Mesothelial cell of epicardium (in vitro differentiated cells): ENCODE data around the gene FRMPD4. TPM values are rescaled to one million over a fixed set of nuclear protein-coding genes. Genes with fewer than 3 reads are reported as not detected.

Experiments used
- DNase-seq, 2 experiments: peaks; one replicate each; pipeline ENCODE4 v3.0.0; 2021; ENCODE audit warnings: low spot score in 2 of 2; ENCODE audit not compliant: unreplicated experiment in 2 of 2
- H3K27ac Mint-ChIP-seq: 2 replicates; pipeline ENCODE4 v1.8.0; 2021; ENCODE audit warnings: mixed read lengths
- H3K27me3 Mint-ChIP-seq: 2 replicates; pipeline ENCODE4 v1.8.0; 2021; ENCODE audit warnings: low read depth, mixed read lengths
- H3K36me3 Mint-ChIP-seq: 2 replicates; pipeline ENCODE4 v1.8.0; 2021; ENCODE audit warnings: mixed read lengths
- H3K4me1 Mint-ChIP-seq: 2 replicates; pipeline ENCODE4 v1.8.0; 2021; ENCODE audit warnings: mixed read lengths
- H3K4me3 Mint-ChIP-seq: 2 replicates; pipeline ENCODE4 v1.8.0; 2021; ENCODE audit warnings: mild to moderate bottlenecking, moderate library complexity, mixed read lengths
- H3K9me3 Mint-ChIP-seq: 2 replicates; pipeline ENCODE4 v1.8.0; 2021; ENCODE audit warnings: mixed read lengths
- total RNA-seq: library from RNA; stranded (reverse); gene quantifications from 3 replicates; pipeline ENCODE4 v1.2.1, GENCODE V29; 2021
- TF ChIP-seq, protein P1 (sequence below): fragments of 200-600 bp; sonication (generic); IDR thresholded peaks from one replicate; pipeline ENCODE4 v1.5.0; 2021; ENCODE audit warnings: antibody characterized with exemption; ENCODE audit not compliant: unreplicated experiment

The FRMPD4 gene
- total RNA-seq, 1 donor from 2014 or later = not detected

GRCh38 chrX:12352922-12353321 is 214.6 kb downstream of the FRMPD4 start:
- DNase-seq = no peak
- Mint-ChIP-seq H3K9me3 (peaks cover 17% of the 10 kb centered on the region), H3K4me1 (no peaks in the 10 kb centered on the region), H3K36me3 (no peaks in the 10 kb centered on the region), H3K27me3 (peaks cover 1% of the 10 kb centered on the region), H3K27ac (no peak overlapping the region), H3K4me3 (no peak overlapping the region)
- TF ChIP-seq, protein P1, sequence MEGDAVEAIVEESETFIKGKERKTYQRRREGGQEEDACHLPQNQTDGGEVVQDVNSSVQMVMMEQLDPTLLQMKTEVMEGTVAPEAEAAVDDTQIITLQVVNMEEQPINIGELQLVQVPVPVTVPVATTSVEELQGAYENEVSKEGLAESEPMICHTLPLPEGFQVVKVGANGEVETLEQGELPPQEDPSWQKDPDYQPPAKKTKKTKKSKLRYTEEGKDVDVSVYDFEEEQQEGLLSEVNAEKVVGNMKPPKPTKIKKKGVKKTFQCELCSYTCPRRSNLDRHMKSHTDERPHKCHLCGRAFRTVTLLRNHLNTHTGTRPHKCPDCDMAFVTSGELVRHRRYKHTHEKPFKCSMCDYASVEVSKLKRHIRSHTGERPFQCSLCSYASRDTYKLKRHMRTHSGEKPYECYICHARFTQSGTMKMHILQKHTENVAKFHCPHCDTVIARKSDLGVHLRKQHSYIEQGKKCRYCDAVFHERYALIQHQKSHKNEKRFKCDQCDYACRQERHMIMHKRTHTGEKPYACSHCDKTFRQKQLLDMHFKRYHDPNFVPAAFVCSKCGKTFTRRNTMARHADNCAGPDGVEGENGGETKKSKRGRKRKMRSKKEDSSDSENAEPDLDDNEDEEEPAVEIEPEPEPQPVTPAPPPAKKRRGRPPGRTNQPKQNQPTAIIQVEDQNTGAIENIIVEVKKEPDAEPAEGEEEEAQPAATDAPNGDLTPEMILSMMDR = no peak

DNA sequence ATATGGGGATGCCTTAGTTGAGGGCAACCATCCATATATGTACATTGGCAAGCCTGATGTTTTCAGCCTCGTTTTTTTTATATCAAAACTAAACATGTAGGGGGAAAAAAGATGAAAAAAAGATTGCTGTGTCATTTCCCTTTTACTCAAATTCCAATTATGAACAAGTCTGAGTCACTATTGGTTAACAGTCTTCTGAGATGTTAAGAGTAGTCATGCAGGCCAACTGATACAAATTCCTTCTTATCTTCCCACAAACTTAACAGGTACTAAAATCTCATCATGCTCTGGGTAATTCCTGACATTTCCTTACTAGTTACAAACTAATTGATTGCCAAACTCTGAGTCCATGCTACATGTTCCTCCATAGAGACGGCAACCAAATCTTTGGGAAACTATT is 222.1 kb downstream of the FRMPD4 start:
- Mint-ChIP-seq H3K27me3 (no peaks in the 10 kb centered on the region), H3K9me3 (peaks cover 31% of the 10 kb centered on the region), H3K4me1 (no peaks in the 10 kb centered on the region), H3K4me3 (no peak overlapping the region), H3K36me3 (no peaks in the 10 kb centered on the region), H3K27ac (no peak overlapping the region)
- no peak for DNase-seq
- TF ChIP-seq, protein P1 = no peak

DNA sequence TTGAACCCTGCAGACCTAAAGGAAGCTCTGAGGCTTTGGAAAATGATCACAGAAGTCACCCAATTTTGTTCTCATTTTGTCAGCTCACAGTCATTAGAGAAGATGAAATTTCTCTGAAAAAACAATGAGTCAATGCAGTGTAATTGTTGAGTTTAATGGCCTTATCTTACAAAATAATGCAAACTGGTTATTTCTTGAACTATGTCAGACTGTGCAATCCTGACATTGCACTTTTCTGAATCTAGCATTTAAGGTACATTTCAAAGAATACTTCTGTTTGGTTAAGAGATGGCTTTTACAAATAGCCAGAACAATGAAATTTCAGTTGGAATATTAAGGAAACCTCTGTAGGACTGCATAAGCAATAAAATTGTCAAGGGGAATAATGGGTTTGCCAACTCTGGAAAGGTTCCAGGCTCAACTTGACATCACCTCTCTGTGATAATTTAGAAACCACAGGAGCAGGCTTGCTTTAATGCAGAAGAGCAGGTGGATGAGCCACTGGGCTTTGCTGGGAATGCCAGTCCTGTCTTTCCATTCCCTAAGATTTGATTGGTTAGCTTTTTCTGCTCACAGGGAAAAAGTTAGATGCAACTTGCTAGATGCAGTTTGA is 222.8 kb downstream of the FRMPD4 start:
- Mint-ChIP-seq H3K9me3 (peaks cover 26% of the 10 kb centered on the region), H3K4me1 (no peaks in the 10 kb centered on the region), H3K36me3 (no peaks in the 10 kb centered on the region), H3K4me3 (no peak overlapping the region), H3K27ac (no peak overlapping the region), H3K27me3 (no peaks in the 10 kb centered on the region)
- TF ChIP-seq, protein P1 = no peak
- DNase-seq = no peak

DNA sequence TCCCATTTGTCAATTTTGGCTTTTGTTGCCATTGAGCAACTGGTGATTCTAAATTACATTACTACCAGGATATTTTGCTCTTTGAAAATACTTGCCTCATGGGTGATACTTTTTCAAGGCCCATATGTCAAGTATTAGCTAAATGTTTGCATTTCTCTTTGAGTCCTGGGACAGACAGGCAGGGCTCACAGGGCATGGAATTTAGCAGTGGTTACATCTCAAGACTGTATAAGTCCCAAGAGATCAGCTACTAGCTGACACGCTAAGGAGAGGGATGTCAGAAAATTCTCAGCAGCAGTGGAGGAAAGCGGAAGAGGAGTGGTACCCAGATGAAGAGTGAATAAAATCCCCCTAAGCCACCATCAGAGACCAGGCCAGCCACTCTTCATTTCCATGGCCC is 224.9 kb downstream of the FRMPD4 start:
- Mint-ChIP-seq H3K9me3 (peaks cover 31% of the 10 kb centered on the region), H3K27ac (no peak overlapping the region), H3K27me3 (no peaks in the 10 kb centered on the region), H3K36me3 (no peaks in the 10 kb centered on the region), H3K4me3 (no peak overlapping the region), H3K4me1 (no peaks in the 10 kb centered on the region)
- no peak for DNase-seq
- TF ChIP-seq, protein P1 = no peak

DNA sequence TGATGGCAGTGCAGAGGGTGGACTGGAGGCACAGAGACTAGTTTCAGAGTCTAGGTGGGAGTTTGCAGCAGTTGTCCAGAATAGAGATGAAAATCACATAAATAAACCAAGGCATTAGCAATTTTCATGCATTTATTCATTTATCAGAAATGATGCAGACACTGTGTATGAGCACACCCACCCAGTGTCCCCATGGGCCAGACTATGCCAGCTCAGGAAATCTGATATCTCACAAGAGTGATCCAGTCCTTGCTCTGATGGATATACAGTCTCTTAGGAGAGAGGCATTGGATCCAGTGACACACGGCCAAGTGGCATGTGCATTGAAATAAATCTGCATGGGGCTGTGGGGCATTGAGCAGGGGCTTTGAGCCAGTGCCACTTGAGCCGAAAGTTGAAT is 228.2 kb downstream of the FRMPD4 start:
- H3K36me3 Mint-ChIP-seq = no peaks in the 10 kb centered on the region
- H3K27ac Mint-ChIP-seq = no peak overlapping the region
- peaks cover 32% of the 10 kb centered on the region for H3K9me3 Mint-ChIP-seq
- TF ChIP-seq, protein P1 = no peak
- no peak overlapping the region for H3K4me3 Mint-ChIP-seq
- H3K4me1 Mint-ChIP-seq = no peaks in the 10 kb centered on the region
- H3K27me3 Mint-ChIP-seq = no peaks in the 10 kb centered on the region
- DNase-seq = no peak

DNA sequence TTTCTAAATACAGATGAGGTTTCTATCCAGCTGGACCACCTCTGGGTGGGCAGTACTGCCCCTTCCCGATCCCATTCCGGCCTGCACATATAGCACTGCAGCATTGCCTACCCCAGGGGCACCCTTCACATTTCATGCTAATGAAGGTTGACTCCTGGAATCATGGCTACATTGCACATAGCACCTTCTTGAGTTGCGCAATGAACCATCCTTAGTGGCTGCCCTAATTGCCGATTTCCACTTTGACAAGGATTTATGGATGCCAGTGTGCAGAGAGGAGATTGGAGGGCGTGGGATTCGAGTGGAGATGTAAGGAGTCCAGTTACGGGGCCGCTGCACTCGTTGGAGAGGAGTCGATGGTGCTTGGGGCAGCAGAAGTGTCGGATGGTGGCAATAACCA is 229.0 kb downstream of the FRMPD4 start:
- TF ChIP-seq, protein P1 = no peak

More for the DNA sequence above, 229.0 kb downstream of the FRMPD4 start:
- no peaks in the 10 kb centered on the region for H3K4me1 Mint-ChIP-seq
- no peaks in the 10 kb centered on the region for H3K27me3 Mint-ChIP-seq
- H3K36me3 Mint-ChIP-seq = no peaks in the 10 kb centered on the region
- no peak overlapping the region for H3K4me3 Mint-ChIP-seq
- no peak for DNase-seq
- peaks cover 32% of the 10 kb centered on the region for H3K9me3 Mint-ChIP-seq
- H3K27ac Mint-ChIP-seq = no peak overlapping the region
